HL-60 (cell line): ENCODE measurements around the gene ZBTB1.

Experiments
- DNase-seq, 2 experiments: peaks; one replicate each; pipeline ENCODE4 v3.0.0-alpha.2; 2010 to 2020; ENCODE audit warnings: low read depth in 1 of 2, low spot score in 1 of 2
- H3K27ac ChIP-seq: fragments of 250-450 bp; sonication (Bioruptor Pico); replicated peaks from 2 replicates; pipeline ENCODE4 v1.5.1; 2020; ENCODE audit warnings: mild to moderate bottlenecking, moderate library complexity
- H3K27me3 ChIP-seq: fragments of 250-450 bp; sonication (Bioruptor Pico); 2 replicates; pipeline ENCODE4 v1.5.1; 2021; ENCODE audit warnings: mild to moderate bottlenecking, moderate library complexity; ENCODE audit not compliant: insufficient read depth, poor library complexity, severe bottlenecking
- H3K4me3 ChIP-seq: replicated peaks from 2 replicates; pipeline ENCODE4 v1.5.1; 2011; ENCODE audit warnings: mild to moderate bottlenecking, control low read depth, low read length; ENCODE audit not compliant: insufficient read depth
- CTCF ChIP-seq: IDR thresholded peaks from one replicate; pipeline ENCODE4 v1.5.1; 2011; ENCODE audit warnings: low read length, control low read depth, inconsistent platforms; ENCODE audit not compliant: insufficient read depth
- GABPA ChIP-seq: IDR thresholded peaks from 2 replicates; pipeline ENCODE4 v1.6.1; 2012; ENCODE audit warnings: low read depth
- POLR2AphosphoS5 ChIP-seq: IDR thresholded peaks from 2 replicates; pipeline ENCODE4 v1.6.1; 2012; ENCODE audit warnings: low read depth
- REST ChIP-seq: IDR thresholded peaks from 2 replicates; pipeline ENCODE4 v1.6.1; 2012; ENCODE audit warnings: low read depth; ENCODE audit not compliant: insufficient replicate concordance
- SPI1 ChIP-seq: IDR thresholded peaks from 2 replicates; pipeline ENCODE4 v1.6.1; 2012; ENCODE audit warnings: low read depth, mild to moderate bottlenecking, borderline replicate concordance

The ZBTB1 gene

GRCh38 chr14:64549016-64549415, 44.4 kb downstream of the ZBTB1 start:
- Histone ChIP-seq H3K27me3 (peaks cover 4% of the 10 kb centered on the region), H3K4me3 (no peak overlapping the region), H3K27ac (no peak overlapping the region)
- TF ChIP-seq POLR2AphosphoS5 (no peak), CTCF (no peak)
- no peak for DNase-seq

- Histone ChIP-seq H3K27me3 (peaks cover 4% of the 10 kb centered on the region), H3K27ac (no peak within 1 kb of the TSS), H3K4me3 (no peak within 1 kb of the TSS; the same call in 1 of the 2 replicates)
- peak in 1 of 2 experiments; percentile 8 for DNase-seq
- no peak for TF ChIP-seq REST
- TF ChIP-seq GABPA, result no peak
- no peak for TF ChIP-seq SPI1
- no peak for TF ChIP-seq CTCF
- TF ChIP-seq POLR2AphosphoS5, result no peak
These were observed 45.4 kb downstream of the ZBTB1 start, which contains the start of gene PPP1R36 for GRCh38 chr14:64549791-64550620. PPP1R36 (plus strand) TSS chr14:64549961; CDS start chr14:64549998, 37 bp downstream.

- Histone ChIP-seq H3K27ac (no peak overlapping the region), H3K27me3 (peaks cover 4% of the 10 kb centered on the region), H3K4me3 (no peak overlapping the region)
- DNase-seq, result no peak
- no peak for TF ChIP-seq SPI1
- TF ChIP-seq REST, result no peak
- TF ChIP-seq POLR2AphosphoS5, result no peak
- TF ChIP-seq CTCF, result no peak
- TF ChIP-seq GABPA, result no peak
These were observed 46.2 kb downstream of the ZBTB1 start for GRCh38 chr14:64550621-64551333.
